H9 (cell line): ENCODE measurements around the gene NHLH1. TPM values are rescaled to one million over a fixed set of nuclear protein-coding genes. Genes with fewer than 3 reads are reported as not detected.

ENCODE experiments used
- DNase-seq: peaks from one replicate; pipeline ENCODE4 v3.0.0-alpha.2; 2017
- H2AFZ ChIP-seq: one replicate; pipeline ENCODE4 v1.6.1; 2013; ENCODE audit warnings: mild to moderate bottlenecking, low read length, control low read depth, moderate library complexity
- H2AK5ac ChIP-seq: 2 replicates; pipeline ENCODE4 v1.6.1; 2013; ENCODE audit warnings: low read length, control low read depth, mixed read lengths; ENCODE audit not compliant: insufficient read length
- H2BK120ac ChIP-seq: one replicate; pipeline ENCODE4 v1.6.1; 2013; ENCODE audit warnings: low read depth, mild to moderate bottlenecking, low read length, control low read depth, inconsistent platforms; ENCODE audit not compliant: poor library complexity, severe bottlenecking
- H2BK12ac ChIP-seq: 2 replicates; pipeline ENCODE4 v1.6.1; 2013; ENCODE audit warnings: low read length, control low read depth, mixed read lengths, low read depth; ENCODE audit not compliant: insufficient read length
- H2BK15ac ChIP-seq: 2 replicates; pipeline ENCODE4 v1.6.1; 2013; ENCODE audit warnings: low read depth, low read length, control low read depth
- H2BK20ac ChIP-seq: one replicate; pipeline ENCODE4 v1.6.1; 2013; ENCODE audit warnings: low read depth, mild to moderate bottlenecking, low read length, control low read depth, inconsistent platforms; ENCODE audit not compliant: poor library complexity, severe bottlenecking
- H2BK5ac ChIP-seq: 2 replicates; pipeline ENCODE4 v1.6.1; 2013; ENCODE audit warnings: low read length, control low read depth, mixed read lengths; ENCODE audit not compliant: insufficient read length
- H3K14ac ChIP-seq: 2 replicates; pipeline ENCODE4 v1.6.1; 2013; ENCODE audit warnings: low read length, control low read depth; ENCODE audit not compliant: insufficient read depth
- H3K18ac ChIP-seq: 2 replicates; pipeline ENCODE4 v1.6.1; 2013; ENCODE audit warnings: low read depth, mild to moderate bottlenecking, mixed read lengths, low read length, control low read depth; ENCODE audit not compliant: insufficient read length
- H3K23ac ChIP-seq: 2 replicates; pipeline ENCODE4 v1.6.1; 2013; ENCODE audit warnings: low read length, control low read depth, mixed read lengths, low read depth; ENCODE audit not compliant: insufficient read length
- H3K23me2 ChIP-seq: 2 replicates; pipeline ENCODE4 v1.6.1; 2013; ENCODE audit warnings: low read depth, mild to moderate bottlenecking, mixed read lengths, low read length, control low read depth; ENCODE audit not compliant: insufficient read length, poor library complexity, severe bottlenecking
- H3K27ac ChIP-seq: 2 replicates; pipeline ENCODE4 v1.5.1; 2013; ENCODE audit warnings: low read length, control low read depth, mixed read lengths, low read depth; ENCODE audit not compliant: insufficient read length
- H3K27me3 ChIP-seq: 2 replicates; pipeline ENCODE4 v1.6.1; 2013; ENCODE audit warnings: low read length, control low read depth, inconsistent platforms; ENCODE audit not compliant: insufficient read depth
- H3K4ac ChIP-seq: 2 replicates; pipeline ENCODE4 v1.6.1; 2013; ENCODE audit warnings: low read depth, mild to moderate bottlenecking, control low read depth, inconsistent platforms, low read length, moderate library complexity
- H3K4me1 ChIP-seq: 2 replicates; pipeline ENCODE4 v1.6.1; 2013; ENCODE audit warnings: low read length, control low read depth, inconsistent platforms; ENCODE audit not compliant: insufficient read depth
- H3K4me2 ChIP-seq: 2 replicates; pipeline ENCODE4 v1.6.1; 2013; ENCODE audit warnings: low read length, control low read depth, mixed read lengths; ENCODE audit not compliant: insufficient read length, insufficient read depth
- H3K56ac ChIP-seq: 2 replicates; pipeline ENCODE4 v1.6.1; 2013; ENCODE audit warnings: low read depth, mild to moderate bottlenecking, mixed read lengths, low read length, control low read depth; ENCODE audit not compliant: insufficient read length
- H3K79me1 ChIP-seq: 2 replicates; pipeline ENCODE4 v1.6.1; 2013; ENCODE audit warnings: low read depth, mild to moderate bottlenecking, moderate library complexity, low read length, control low read depth, inconsistent platforms; ENCODE audit not compliant: insufficient read depth, poor library complexity, severe bottlenecking
- H3K79me2 ChIP-seq: 2 replicates; pipeline ENCODE4 v1.6.1; 2013; ENCODE audit warnings: low read length, control low read depth, inconsistent platforms; ENCODE audit not compliant: insufficient read depth
- H3K9ac ChIP-seq: 2 replicates; pipeline ENCODE4 v1.6.1; 2013; ENCODE audit warnings: low read length, control low read depth, mixed read lengths; ENCODE audit not compliant: insufficient read length; ENCODE audit errors: extremely low read depth
- H3K9me3 ChIP-seq: one replicate; pipeline ENCODE4 v1.6.1; 2013; ENCODE audit warnings: low read depth, low read length, inconsistent platforms; ENCODE audit not compliant: control insufficient read depth
- H3T11ph ChIP-seq: one replicate; pipeline ENCODE4 v1.6.1; 2013; ENCODE audit warnings: mild to moderate bottlenecking, low read length, control low read depth, inconsistent platforms
- H4K20me1 ChIP-seq: one replicate; pipeline ENCODE4 v1.6.1; 2013; ENCODE audit not compliant: control insufficient read depth, insufficient read length, insufficient read depth
- H4K5ac ChIP-seq: 2 replicates; pipeline ENCODE4 v1.6.1; 2013; ENCODE audit warnings: low read depth, mild to moderate bottlenecking, mixed read lengths, low read length, control low read depth; ENCODE audit not compliant: insufficient read length
- H4K8ac ChIP-seq: replicated peaks from 2 replicates; pipeline ENCODE4 v1.6.1; 2013; ENCODE audit warnings: low read length, control low read depth, mixed read lengths, low read depth; ENCODE audit not compliant: insufficient read length
- H4K91ac ChIP-seq: 2 replicates; pipeline ENCODE4 v1.6.1; 2013; ENCODE audit warnings: low read depth, mild to moderate bottlenecking, moderate library complexity, mixed read lengths, low read length, control low read depth; ENCODE audit not compliant: insufficient read length
- H3K27ac Mint-ChIP-seq, 3 experiments: 2 replicates in 2 of 3; 3 replicates in 1 of 3; pipeline ENCODE4 v1.8.0; 2020 to 2021; ENCODE audit warnings: mixed read lengths in 3 of 3, mild to moderate bottlenecking in 1 of 3, moderate library complexity in 1 of 3
- H3K27me3 Mint-ChIP-seq: 2 replicates; pipeline ENCODE4 v1.8.0; 2021; ENCODE audit warnings: low read depth, mild to moderate bottlenecking, moderate library complexity, mixed read lengths
- H3K36me3 Mint-ChIP-seq, 3 experiments: 2 replicates in 2 of 3; 3 replicates in 1 of 3; pipeline ENCODE4 v1.8.0; 2020 to 2021; ENCODE audit warnings: low read depth in 3 of 3, mixed read lengths in 3 of 3; ENCODE audit not compliant: insufficient read depth in 1 of 3
- H3K4me1 Mint-ChIP-seq, 2 experiments: 2 replicates each; pipeline ENCODE4 v1.8.0; 2020; ENCODE audit warnings: mixed read lengths in 2 of 2
- H3K4me3 Mint-ChIP-seq, 2 experiments: 2 replicates in 1 of 2; 3 replicates in 1 of 2; pipeline ENCODE4 v1.8.0; 2020 to 2021; ENCODE audit warnings: mild to moderate bottlenecking in 2 of 2, mixed read lengths in 2 of 2, moderate library complexity in 1 of 2
- H3K9me3 Mint-ChIP-seq, 2 experiments: 2 replicates in 1 of 2; 3 replicates in 1 of 2; pipeline ENCODE4 v1.8.0; 2020; ENCODE audit warnings: mild to moderate bottlenecking in 2 of 2, mixed read lengths in 2 of 2, moderate library complexity in 1 of 2
- WGBS: extraction: QIAGEN DNeasy Blood & Tissue Kit; methylation state at CpG from one replicate; pipeline ENCODE4 v1.1.7; 2013; ENCODE audit warnings: missing lambda C conversion rate, low lambda C conversion rate, mixed read lengths; ENCODE audit not compliant: insufficient read length; ENCODE audit errors: extremely low coverage; 5-methylcytosine and 5-hydroxymethylcytosine counted together
- total RNA-seq: library from RNA; stranded (reverse); gene quantifications from 2 replicates; pipeline ENCODE4 v1.2.1, GENCODE V29; 2021
- TF ChIP-seq, protein P1 (sequence below): fragments of 200-600 bp; sonication (generic); conservative IDR thresholded peaks from 3 replicates; pipeline ENCODE4 v1.8.0; 2021; ENCODE audit warnings: antibody characterized with exemption, mild to moderate bottlenecking

The NHLH1 gene
- total RNA-seq, 1 experiment from 2014 or later, result 1.5 TPM

DNA sequence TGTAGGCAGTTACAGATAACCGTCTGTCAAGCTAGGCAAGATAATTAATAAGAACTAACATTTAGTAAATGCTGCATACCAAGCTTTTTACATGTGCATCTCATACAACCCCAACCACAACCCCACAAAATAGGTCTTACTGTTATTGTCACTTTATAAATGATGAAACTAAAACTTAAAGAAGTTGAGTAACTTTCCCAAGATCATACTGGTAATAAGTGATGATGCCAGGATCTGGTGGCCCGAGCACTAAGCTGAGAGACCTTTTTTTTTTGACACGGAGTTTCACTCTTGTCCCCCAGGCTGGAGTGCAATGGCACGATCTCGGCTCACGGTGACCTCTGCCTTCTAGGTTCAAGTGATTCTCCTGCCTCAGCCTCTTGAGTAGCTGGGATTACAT lies 21.9 kb upstream of the NHLH1 start:
- H2BK12ac ChIP-seq, result no peak overlapping the region
- Mint-ChIP-seq H3K4me1 (peaks cover 25 to 26% of the 10 kb centered on the region in 2 experiments), H3K27ac (no peak overlapping the region), H3K9me3 (peaks cover 0 to 3% of the 10 kb centered on the region in 2 experiments; a peak in 1 of 5 replicates), H3K36me3 (peaks cover 7 to 44% (median 28%) of the 10 kb centered on the region in 3 experiments; a peak in 6 of 7 replicates), H3K27me3 (peaks cover 2% of the 10 kb centered on the region; the same call in 1 of the 2 replicates), H3K4me3 (peak overlapping the region; percentile 99 to 100)
- H2BK15ac ChIP-seq, result no peak overlapping the region
- no peak for DNase-seq
- H3T11ph ChIP-seq, result no peak overlapping the region
- H3K23me2 ChIP-seq, result peaks cover 7% of the 10 kb centered on the region
- no peak overlapping the region for H3K4ac ChIP-seq
- no peak overlapping the region for H3K18ac ChIP-seq
- H3K79me1 ChIP-seq, result peaks cover 9% of the 10 kb centered on the region
- no peak overlapping the region for H4K8ac ChIP-seq
- no peaks in the 10 kb centered on the region for H4K20me1 ChIP-seq
- no peak overlapping the region for H2AFZ ChIP-seq
- no peak overlapping the region for H3K56ac ChIP-seq
- H3K4me1 ChIP-seq, result no peaks in the 10 kb centered on the region
- no peak overlapping the region for H3K27ac ChIP-seq
- no peaks in the 10 kb centered on the region for H3K27me3 ChIP-seq
- no peak overlapping the region for H4K91ac ChIP-seq
- no peaks in the 10 kb centered on the region for H3K9me3 ChIP-seq
- no peak overlapping the region for H2AK5ac ChIP-seq
- no peak overlapping the region for H3K9ac ChIP-seq
- no peak overlapping the region for H3K14ac ChIP-seq
- no peak overlapping the region for H2BK20ac ChIP-seq
- no peak overlapping the region for H3K23ac ChIP-seq
- H4K5ac ChIP-seq, result no peak overlapping the region
- no peak overlapping the region for H3K4me2 ChIP-seq
- TF ChIP-seq, protein P1, sequence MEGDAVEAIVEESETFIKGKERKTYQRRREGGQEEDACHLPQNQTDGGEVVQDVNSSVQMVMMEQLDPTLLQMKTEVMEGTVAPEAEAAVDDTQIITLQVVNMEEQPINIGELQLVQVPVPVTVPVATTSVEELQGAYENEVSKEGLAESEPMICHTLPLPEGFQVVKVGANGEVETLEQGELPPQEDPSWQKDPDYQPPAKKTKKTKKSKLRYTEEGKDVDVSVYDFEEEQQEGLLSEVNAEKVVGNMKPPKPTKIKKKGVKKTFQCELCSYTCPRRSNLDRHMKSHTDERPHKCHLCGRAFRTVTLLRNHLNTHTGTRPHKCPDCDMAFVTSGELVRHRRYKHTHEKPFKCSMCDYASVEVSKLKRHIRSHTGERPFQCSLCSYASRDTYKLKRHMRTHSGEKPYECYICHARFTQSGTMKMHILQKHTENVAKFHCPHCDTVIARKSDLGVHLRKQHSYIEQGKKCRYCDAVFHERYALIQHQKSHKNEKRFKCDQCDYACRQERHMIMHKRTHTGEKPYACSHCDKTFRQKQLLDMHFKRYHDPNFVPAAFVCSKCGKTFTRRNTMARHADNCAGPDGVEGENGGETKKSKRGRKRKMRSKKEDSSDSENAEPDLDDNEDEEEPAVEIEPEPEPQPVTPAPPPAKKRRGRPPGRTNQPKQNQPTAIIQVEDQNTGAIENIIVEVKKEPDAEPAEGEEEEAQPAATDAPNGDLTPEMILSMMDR, result no peak
- no peak overlapping the region for H2BK5ac ChIP-seq
- no peak overlapping the region for H2BK120ac ChIP-seq
- no CpG with 5 or more reads among the region's 6 CpGs for WGBS
- H3K79me2 ChIP-seq, result peaks cover 12% of the 10 kb centered on the region; the same call in 1 of the 2 replicates
